CD4-positive, alpha-beta T cell treated with Interleukin-17A for 1 hour (primary cell): ENCODE results near the gene TRABD2B.

ENCODE experiments used
- DNase-seq: peaks from one replicate; pipeline ENCODE4 v3.0.0-alpha.2; 2020

TRABD2B gene

GRCh38 chr1:47788761-47789160 is 208.4 kb downstream of the TRABD2B start:
- DNase-seq = no peak

GRCh38 chr1:47787560-47787959 is 209.6 kb downstream of the TRABD2B start:
- no peak for DNase-seq

GRCh38 chr1:47786316-47786715 is 210.9 kb downstream of the TRABD2B start:
- DNase-seq = no peak

- no peak for DNase-seq
Observed at GRCh38 chr1:47785561-47786271, 211.5 kb downstream of the TRABD2B start.

GRCh38 chr1:47785118-47785517 is 212.1 kb downstream of the TRABD2B start:
- DNase-seq = no peak

GRCh38 chr1:47784497-47784822 is 212.7 kb downstream of the TRABD2B start:
- no peak for DNase-seq

- DNase-seq = no peak
Observed at GRCh38 chr1:47783638-47784496, 213.3 kb downstream of the TRABD2B start.

- no peak for DNase-seq
Observed at GRCh38 chr1:47782414-47783166, 214.6 kb downstream of the TRABD2B start.

- no peak for DNase-seq
Observed at GRCh38 chr1:47781171-47781959, 215.8 kb downstream of the TRABD2B start.

GRCh38 chr1:47780469-47780995 is 216.7 kb downstream of the TRABD2B start:
- no peak for DNase-seq

GRCh38 chr1:47779613-47780012 is 217.6 kb downstream of the TRABD2B start:
- DNase-seq = no peak

- DNase-seq = no peak
Observed at GRCh38 chr1:47778280-47778679, 218.9 kb downstream of the TRABD2B start.

- DNase-seq = no peak
Observed at GRCh38 chr1:47777322-47777721, 219.9 kb downstream of the TRABD2B start.

- no peak for DNase-seq
Observed at GRCh38 chr1:47776667-47777131, 220.5 kb downstream of the TRABD2B start.

- no peak for DNase-seq
Observed at GRCh38 chr1:47774986-47775834, 222.0 kb downstream of the TRABD2B start.

GRCh38 chr1:47772960-47773682 is 224.1 kb downstream of the TRABD2B start:
- no peak for DNase-seq

- no peak for DNase-seq
Observed at GRCh38 chr1:47772281-47772680, 224.9 kb downstream of the TRABD2B start.

- DNase-seq = no peak
Observed at GRCh38 chr1:47771751-47772150, 225.4 kb downstream of the TRABD2B start.

GRCh38 chr1:47769983-47770382 is 227.2 kb downstream of the TRABD2B start:
- DNase-seq = no peak

GRCh38 chr1:47769295-47769694 is 227.9 kb downstream of the TRABD2B start:
- no peak for DNase-seq

- DNase-seq = no peak
Observed at GRCh38 chr1:47767741-47768100, 229.5 kb downstream of the TRABD2B start.
